Measurements from ENCODE around the gene DUSP8.
A peak's percentile ranks its signal among the peaks of the same experiment; 100 is the strongest.

Gene DUSP8

DNA sequence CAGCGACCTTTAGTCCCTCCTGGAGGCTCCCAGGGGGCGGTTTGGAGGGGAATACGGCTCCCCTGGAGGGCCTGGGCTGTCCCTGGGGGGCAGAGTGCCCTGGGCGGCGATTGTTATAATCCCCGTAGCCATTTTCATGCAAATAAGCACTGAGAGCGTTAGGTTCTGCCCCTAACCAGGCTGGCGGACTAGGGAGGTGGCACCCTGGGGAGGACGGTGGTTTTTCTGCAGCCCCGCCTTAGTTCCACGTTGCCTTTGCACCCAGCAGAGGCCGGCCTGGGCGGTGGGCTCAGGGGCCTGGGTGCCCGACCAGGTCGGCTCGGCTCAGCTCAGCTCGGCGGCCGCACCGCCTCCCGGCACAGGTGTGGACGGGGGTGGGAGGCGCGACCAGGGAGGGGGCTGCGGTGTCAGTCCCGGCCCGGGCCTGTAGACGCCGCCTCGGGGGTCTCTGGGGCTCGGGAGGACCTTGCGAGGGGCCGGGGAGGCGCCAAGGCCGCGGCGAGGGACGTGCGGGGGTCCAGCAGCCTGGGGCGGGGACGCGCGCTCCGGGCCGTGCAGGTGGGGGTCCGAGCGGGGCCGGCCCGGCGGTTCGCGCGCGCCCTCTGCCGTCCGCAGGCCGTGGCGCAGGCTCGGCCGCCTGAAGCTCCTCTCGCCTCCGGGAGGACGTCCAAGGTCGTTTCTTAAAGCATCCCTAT, 2.3 kb upstream of the DUSP8 start:
- peak; percentile 43 to 75 for DNase-seq
- TF ChIP-seq POLR2A (IDR thresholded peaks at IDR 0.05; ENCODE audit: low read length) = no peak
- TF ChIP-seq GATA1 (IDR thresholded peaks at IDR 0.05; ENCODE audit: low read depth, low read length) = no peak

DNA sequence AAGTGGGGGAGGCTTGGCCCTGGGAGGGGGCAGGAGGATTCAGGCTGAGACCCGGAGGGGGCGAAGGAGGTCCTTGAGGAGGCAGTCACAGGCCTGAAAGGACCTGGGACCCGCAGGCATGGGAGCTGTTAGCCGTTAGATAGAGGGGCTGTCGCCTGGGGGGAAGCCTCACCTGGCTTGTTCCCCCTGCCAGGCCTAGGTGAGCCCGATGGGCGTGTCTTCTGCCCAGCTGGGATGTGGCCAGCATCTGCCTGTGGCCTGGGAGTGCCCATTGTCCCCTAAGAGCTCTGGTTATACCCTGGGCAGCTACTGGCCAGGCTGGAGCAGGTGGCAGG, 1.8 kb upstream of the DUSP8 start:
- no peak for DNase-seq
- no peak for TF ChIP-seq POLR2A (IDR thresholded peaks at IDR 0.05; ENCODE audit: low read length)
- no peak for TF ChIP-seq GATA1 (IDR thresholded peaks at IDR 0.05; ENCODE audit: low read depth, low read length)

DNA sequence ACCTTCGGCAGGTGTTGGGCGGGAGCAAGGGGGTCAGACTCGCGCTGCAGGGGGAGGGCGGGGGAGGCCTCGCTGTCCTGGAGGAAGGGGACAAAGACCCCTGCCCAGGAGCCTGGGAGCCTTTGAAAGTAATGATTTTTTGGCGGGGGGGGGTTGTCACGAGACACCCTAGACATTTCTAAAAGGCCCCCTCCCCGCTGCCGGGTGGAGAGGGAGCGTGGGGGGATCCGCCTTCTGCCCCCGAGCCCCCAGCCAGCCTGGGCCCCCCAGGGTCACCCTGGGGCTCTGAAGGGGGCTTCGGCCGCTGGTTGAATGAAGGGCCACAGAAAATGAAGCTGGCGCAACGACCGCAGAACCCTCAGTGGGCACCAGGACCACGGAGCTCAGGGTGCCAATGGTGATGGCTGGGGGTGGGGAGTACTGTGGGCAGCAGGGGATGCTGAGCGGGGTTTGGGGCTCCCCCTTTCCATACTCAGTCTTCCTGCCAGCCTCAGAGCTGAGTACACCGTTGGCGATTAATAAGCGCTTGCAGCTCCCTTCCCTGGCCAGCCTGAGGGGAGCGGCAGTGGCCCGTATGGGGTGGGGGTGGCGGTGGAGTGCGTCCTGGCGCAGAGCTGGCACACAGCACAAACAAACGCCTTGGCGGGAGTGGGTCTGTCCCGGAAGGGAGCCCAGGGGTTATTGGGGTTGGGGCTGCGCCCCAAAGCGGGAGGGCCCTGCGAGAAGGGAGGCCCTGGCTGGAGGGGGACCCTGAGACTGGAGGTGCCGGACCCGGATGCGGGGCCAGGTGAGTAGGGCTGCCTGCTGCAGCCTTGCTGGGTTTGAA, 1.2 kb upstream of the DUSP8 start:
- peak in 1 of 2 experiments; percentile 26 for DNase-seq
- TF ChIP-seq GATA1 (IDR thresholded peaks at IDR 0.05; ENCODE audit: low read depth, low read length) (no peak), POLR2A (IDR thresholded peaks at IDR 0.05; ENCODE audit: low read length) (no peak)

DNA sequence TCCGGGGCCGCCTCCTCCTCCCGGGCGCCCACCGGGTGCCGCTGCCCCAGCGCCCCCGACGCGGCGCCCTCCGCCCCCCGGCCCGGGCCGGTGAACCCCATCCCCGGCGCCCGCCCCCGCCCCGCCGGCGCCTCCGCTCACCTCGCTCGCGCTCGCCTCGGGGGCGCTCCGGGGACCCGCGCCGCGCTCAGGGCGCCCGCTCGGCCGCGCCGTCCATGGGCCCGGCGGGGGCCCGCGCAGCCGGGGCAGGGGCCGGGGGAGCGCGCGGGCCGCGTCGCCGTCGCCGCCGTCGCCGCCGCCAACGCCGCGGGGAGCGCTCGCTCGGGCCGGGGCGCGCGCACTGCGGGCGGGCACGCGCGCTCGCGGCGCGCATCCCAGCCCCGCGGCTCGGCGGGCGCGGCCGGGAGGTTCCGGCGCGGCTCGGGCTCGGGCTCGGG, 293 bp downstream of the DUSP8 start:
- DNase-seq = no peak
- TF ChIP-seq POLR2A (IDR thresholded peaks at IDR 0.05; ENCODE audit: low read length) (no peak), GATA1 (IDR thresholded peaks at IDR 0.05; ENCODE audit: low read depth, low read length) (no peak)

DNA sequence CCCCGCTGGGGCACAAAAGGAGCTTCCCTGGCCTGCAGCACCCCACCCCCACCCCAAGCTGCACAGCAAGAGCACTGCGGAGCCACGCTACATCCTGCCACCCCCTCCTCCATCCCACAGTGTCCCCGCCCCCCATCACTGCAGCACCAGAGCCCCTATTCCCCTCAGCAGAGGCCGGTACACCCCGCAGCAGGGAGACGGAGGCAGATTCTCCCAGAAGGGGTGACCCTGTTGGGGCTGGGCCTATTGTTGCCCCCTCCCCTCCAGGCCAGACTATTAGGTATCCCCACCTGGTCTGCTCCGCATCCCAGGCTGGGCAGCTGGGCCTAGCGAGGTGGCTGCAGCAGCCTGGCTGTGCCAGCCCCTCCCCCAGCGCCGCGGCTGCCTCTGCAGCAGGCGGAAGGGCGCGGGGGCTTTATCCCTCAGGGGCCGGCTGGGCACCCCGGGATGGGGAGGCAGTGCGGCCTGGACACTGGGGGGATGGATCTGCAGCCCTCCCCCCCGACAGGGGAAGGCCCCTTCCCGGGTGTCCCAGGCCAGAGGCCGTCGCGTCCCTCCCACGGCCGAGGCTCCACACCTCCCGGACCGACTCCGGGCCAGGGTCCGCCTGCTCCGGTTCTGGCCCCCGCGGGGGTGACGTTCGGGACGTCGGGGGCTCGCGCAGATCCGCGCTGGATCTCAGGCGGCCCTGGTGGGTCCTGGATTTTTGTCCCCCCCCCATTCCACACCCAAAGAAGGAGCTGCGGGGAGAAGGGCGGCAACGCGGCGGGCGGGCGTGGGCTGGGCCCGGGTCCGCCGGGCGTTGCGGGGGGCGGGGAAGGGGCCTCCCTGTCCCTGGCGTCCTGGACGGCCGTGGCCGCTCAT, 943 bp downstream of the DUSP8 start:
- DNase-seq = peak in 1 of 2 experiments; percentile 40
- TF ChIP-seq POLR2A (IDR thresholded peaks at IDR 0.05; ENCODE audit: low read length) (no peak), GATA1 (IDR thresholded peaks at IDR 0.05; ENCODE audit: low read depth, low read length) (no peak)

DNA sequence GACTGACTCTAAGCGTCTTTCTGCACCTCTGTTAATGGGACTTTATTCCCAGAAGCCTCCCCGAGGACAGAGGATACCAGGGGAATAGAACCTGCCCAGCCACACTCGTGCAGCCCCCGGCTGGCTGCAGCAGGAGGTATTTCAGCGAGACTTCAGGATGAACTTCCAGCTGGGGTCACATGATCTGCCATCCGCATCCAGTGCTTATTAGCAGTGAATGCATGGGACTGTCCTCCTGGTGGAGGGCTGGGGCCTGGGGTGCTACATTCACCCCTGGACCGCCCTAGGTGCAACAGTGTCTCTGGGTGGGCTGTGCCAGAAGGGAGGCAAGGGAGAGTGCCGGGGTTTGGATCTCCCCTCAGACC, 1.6 kb downstream of the DUSP8 start:
- DNase-seq = no peak
- TF ChIP-seq POLR2A (IDR thresholded peaks at IDR 0.05; ENCODE audit: low read length) = no peak
- TF ChIP-seq GATA1 (IDR thresholded peaks at IDR 0.05; ENCODE audit: low read depth, low read length) = no peak

DNA sequence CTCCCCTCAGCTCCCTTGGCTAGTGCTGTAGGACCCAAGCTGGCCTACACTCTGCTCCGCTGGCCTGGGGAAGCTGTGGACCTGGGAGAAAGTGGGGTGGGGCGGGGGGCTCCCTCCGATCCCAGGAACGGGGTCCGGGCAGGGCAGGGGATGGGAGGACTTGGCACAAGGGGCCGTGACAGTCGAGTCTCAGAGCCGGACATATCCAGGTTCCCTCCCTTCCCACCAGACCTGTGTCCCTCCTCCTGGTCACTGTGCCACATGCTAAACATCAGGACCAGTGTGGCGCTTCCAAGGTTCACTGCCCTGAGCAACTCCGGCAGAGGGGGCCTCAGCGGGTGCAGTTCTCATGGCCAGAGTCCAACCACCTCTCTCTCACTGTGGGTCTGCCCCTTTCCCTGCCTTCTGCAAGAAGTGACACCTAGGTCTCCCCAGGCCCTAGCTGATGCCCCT, 2.0 kb downstream of the DUSP8 start:
- no peak for DNase-seq
- TF ChIP-seq POLR2A (IDR thresholded peaks at IDR 0.05; ENCODE audit: low read length) = no peak
- TF ChIP-seq GATA1 (IDR thresholded peaks at IDR 0.05; ENCODE audit: low read depth, low read length) = no peak

DNA sequence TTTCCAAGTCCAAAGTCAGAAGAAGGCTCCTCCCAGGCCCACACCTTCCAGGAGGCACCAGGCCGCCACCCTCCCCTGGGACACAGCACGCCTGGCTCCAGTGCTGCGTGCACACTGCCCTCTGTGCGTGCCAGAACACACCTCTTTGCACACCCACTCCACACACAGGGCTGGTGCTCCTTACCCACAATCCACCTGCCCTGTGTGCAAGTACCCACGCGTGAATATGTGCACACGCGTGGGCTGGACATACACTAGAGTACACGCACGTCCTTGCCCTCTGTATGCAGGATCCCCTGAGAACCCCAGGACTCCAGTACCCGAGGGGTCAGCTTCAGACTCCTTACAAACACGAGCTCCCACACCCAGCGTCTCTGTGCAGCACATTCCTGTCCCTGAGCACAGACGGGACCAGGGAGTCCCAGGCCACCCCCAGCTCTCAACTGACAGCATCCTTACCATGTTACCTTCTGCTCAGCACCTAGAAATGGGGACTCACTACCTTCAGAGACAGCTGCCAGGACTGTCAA, 2.8 kb downstream of the DUSP8 start:
- no peak for DNase-seq
- TF ChIP-seq GATA1 (IDR thresholded peaks at IDR 0.05; ENCODE audit: low read depth, low read length) = no peak
- TF ChIP-seq POLR2A (IDR thresholded peaks at IDR 0.05; ENCODE audit: low read length) = no peak

DNA sequence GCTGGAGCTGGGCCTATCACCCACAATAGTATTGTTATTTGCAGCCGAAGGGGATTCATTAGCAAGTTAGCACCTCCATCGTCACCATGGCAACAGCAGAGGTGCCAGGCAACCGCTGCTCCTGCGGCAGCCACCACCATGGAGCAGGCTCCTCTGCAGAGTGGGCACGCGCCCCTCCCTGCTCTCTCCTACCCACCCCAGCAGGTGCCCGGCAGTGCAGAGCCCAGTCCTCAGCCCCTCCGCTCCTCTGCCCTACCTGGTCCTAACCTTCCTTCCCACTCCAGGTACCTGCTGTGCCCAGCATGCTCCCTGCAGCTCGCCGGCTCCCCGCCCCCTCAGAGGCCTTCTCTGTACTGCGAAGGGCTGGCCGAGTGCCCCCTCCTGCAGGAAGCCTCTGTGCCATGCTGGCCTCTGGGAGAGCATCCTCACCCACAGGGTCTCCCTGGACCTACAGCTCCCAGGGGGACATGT, 3.6 kb downstream of the DUSP8 start:
- no peak for TF ChIP-seq POLR2A (IDR thresholded peaks at IDR 0.05; ENCODE audit: low read length)
- no peak for TF ChIP-seq GATA1 (IDR thresholded peaks at IDR 0.05; ENCODE audit: low read depth, low read length)

DNA sequence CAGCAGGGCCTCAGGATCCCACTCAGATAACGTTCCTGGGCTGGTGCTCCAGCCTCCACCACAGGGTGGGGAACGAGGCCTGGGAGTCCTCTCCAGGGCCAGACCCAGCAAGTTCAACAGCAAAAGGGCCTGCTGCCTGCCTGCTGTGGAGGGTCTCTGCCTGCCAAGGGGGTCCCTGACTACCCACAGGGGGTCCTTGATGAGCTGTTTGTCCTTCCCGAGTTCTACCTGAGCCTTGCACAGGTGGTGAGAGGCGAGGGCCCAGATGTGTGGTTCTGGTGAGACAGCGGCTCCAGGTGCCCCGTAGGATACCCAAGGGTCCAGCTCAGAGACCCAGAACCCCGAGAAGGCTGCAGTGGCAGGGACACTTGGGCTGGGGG, 4.4 kb downstream of the DUSP8 start:
- DNase-seq = no peak
- no peak for TF ChIP-seq GATA1 (IDR thresholded peaks at IDR 0.05; ENCODE audit: low read depth, low read length)
- no peak for TF ChIP-seq POLR2A (IDR thresholded peaks at IDR 0.05; ENCODE audit: low read length)

More for the DNA sequence above, 3.6 kb downstream of the DUSP8 start:
- no peak for DNase-seq

DNA sequence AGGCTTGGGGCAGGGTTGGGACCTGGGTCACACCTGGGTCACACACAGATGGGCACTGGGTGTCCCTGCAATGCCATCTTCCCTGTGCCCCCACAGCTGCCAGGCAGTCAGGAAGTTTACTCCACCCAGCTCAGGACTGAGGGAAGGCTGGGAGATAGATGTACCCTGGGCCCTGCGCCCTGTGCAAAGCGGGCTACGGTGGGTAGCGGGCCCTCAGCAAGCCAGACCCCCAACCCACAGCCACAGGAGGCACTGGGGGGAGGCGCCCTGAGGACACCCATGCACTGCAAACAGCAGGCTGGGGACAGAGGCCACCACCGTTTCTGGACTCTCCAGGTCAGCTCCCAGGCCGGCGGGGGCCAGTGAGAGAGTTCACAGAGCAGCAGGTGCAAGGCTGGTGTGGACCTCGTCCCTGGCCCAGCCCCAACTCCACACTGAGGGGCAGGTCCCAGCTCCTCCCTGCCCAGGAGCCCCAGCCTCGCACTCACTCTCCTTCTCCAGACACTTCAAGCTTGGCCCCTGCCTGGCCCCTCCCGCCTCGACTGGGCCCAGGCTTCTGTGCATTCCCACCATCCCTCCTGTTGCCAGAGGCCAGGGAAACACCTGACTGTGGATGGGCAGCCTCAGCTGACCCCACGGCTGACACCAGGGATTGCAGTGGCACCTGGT, 4.9 kb downstream of the DUSP8 start:
- no peak for DNase-seq
- TF ChIP-seq GATA1 (IDR thresholded peaks at IDR 0.05; ENCODE audit: low read depth, low read length) (no peak), POLR2A (IDR thresholded peaks at IDR 0.05; ENCODE audit: low read length) (no peak)

DNA sequence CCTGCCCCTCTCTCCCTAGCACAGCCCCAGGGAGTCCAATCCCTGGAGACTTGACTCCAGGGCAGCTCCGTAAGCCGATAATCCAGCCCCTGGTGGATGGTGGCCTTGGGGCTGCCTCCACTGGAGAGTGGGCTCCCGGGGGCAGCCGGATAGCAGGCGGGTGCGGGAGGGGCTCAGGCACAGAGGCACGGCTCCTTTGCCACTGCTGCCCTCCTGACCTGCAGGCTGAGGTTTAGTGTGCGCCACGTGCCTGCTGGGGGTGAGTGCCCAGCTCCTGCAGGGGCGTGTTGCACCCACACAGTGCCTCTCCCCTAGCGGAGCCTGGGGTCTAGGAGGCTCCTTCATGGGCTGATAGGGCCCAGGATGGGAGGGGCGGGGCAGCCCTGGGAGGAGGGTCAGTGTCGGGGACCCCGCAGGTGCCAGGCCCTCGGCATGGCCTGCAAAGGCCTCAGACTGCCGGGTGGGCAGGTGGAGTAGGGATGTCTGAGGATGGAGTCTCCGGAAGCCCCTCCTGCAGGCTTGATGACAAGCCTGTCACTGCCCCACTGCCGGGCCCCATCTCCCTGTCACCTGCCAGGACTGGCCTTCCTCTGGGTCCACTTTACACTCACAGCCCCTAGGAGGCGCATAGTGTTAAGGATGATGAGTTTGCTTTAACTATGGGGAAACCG, 5.6 kb downstream of the DUSP8 start:
- no peak for DNase-seq
- no peak for TF ChIP-seq GATA1 (IDR thresholded peaks at IDR 0.05; ENCODE audit: low read depth, low read length)
- TF ChIP-seq POLR2A (IDR thresholded peaks at IDR 0.05; ENCODE audit: low read length) = no peak

DNA sequence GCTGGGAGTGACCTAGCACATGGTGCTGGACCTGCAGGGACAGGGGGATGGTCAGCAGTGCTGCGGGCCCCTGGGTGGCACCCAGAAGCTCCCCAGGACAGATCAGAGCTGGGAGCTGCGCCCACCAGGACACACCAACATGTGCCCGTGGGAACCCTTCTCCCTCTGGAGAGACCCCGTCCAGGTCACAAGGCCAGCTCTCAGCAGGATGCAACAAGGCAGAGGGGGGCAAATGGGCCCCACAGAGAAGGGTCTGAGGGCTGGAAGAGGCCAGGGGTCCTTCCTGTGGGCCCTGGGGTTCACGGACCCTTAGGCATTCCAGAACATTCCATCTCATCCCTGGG, 6.2 kb downstream of the DUSP8 start:
- DNase-seq = no peak
- TF ChIP-seq POLR2A (IDR thresholded peaks at IDR 0.05; ENCODE audit: low read length) = no peak
- no peak for TF ChIP-seq GATA1 (IDR thresholded peaks at IDR 0.05; ENCODE audit: low read depth, low read length)
